ENCODE measurements around the gene FOXD2.
"Not testable (repeated sequence)": the region's sequence is repeated elsewhere in the genome, so short reads cannot be mapped to it uniquely, and the experiment has no call there.

DNA sequence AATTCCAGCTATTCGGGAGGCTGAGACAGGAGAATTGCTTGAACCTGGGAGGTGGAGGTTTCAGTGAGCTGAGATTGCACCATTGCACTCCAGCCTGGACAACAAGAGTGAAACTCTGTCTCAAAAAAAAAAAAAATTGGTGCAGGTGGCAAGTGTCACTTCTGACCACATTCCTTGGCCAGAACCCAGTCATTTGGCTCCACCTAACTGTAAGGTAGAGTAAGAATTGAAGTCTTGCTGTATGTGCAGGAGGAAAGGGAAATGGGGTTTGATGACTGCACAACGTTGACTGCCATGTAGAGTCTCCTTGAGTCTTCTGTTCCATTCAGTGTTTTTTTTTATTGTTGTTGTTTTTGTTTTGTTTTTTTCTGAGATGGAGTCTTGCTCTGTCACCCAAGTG, 16.1 kb downstream of the FOXD2 start:
- TF ChIP-seq, protein P1, sequence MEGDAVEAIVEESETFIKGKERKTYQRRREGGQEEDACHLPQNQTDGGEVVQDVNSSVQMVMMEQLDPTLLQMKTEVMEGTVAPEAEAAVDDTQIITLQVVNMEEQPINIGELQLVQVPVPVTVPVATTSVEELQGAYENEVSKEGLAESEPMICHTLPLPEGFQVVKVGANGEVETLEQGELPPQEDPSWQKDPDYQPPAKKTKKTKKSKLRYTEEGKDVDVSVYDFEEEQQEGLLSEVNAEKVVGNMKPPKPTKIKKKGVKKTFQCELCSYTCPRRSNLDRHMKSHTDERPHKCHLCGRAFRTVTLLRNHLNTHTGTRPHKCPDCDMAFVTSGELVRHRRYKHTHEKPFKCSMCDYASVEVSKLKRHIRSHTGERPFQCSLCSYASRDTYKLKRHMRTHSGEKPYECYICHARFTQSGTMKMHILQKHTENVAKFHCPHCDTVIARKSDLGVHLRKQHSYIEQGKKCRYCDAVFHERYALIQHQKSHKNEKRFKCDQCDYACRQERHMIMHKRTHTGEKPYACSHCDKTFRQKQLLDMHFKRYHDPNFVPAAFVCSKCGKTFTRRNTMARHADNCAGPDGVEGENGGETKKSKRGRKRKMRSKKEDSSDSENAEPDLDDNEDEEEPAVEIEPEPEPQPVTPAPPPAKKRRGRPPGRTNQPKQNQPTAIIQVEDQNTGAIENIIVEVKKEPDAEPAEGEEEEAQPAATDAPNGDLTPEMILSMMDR (IDR thresholded peaks at IDR 0.05 in 4 of 5, conservative IDR thresholded peaks at IDR 0.05 in 1 of 5): not testable (repeated sequence)
- not testable (repeated sequence) for TF ChIP-seq POLR2A (IDR thresholded peaks at IDR 0.05)

Measured in gastrocnemius medialis (tissue), 4 donors.